HepG2 (cell line): Measurements from ENCODE around the gene AMER1. TPM values are rescaled to one million over a fixed set of nuclear protein-coding genes. Genes with fewer than 3 reads are reported as not detected.

Experiments
- CHCHD3 ChIP-seq: sonication (generic); formaldehyde crosslinking; IDR thresholded peaks from 2 replicates; pipeline ENCODE4 v1.8.0; 2022; ENCODE audit warnings: mild to moderate bottlenecking, missing genetic modification reagents, moderate library complexity
- IKZF5 ChIP-seq: IDR thresholded peaks from 2 replicates; pipeline ENCODE4 v1.6.1; 2018; ENCODE audit warnings: missing genetic modification reagents, mild to moderate bottlenecking, missing compliant biosample characterization
- NFYC ChIP-seq: IDR thresholded peaks from 2 replicates; pipeline ENCODE4 v1.6.1; 2016; ENCODE audit warnings: missing genetic modification reagents, missing compliant biosample characterization
- POLR2G ChIP-seq: fragments of 200-400 bp; formaldehyde crosslinking; IDR thresholded peaks from 2 replicates; pipeline ENCODE4 v1.6.1; 2018; ENCODE audit warnings: mild to moderate bottlenecking, low read depth, low read length, moderate library complexity
- TRIM22 ChIP-seq: fragments of 450-650 bp; IDR thresholded peaks from 2 replicates; pipeline ENCODE4 v1.6.1; 2017
- ZNF512 ChIP-seq: sonication (generic); formaldehyde crosslinking; IDR thresholded peaks from 2 replicates; pipeline ENCODE4 v1.4.0; 2020; ENCODE audit warnings: mild to moderate bottlenecking, missing genetic modification reagents
- ZNF770 ChIP-seq: sonication (generic); formaldehyde crosslinking; IDR thresholded peaks from 2 replicates; pipeline ENCODE4 v1.5.0; 2020; ENCODE audit warnings: mild to moderate bottlenecking, missing genetic modification reagents
- polyA plus RNA-seq, 8 experiments: library from polyadenylated mRNA; depleted of rRNA in 3 of 8; stranded (reverse) in 7 of 8; unstranded in 1 of 8; fragments of >200 nt; fragmentation: Illumina TruSeq in 4 of 8; extraction: Trizol in 4 of 8; gene quantifications; 2 replicates each; pipeline versions ENCODE4 v1.2.1 to v1.2.3, GENCODE V29; 2011 to 2016; ENCODE audit warnings: low read depth in 4 of 8, missing spikeins in 1 of 8, mixed read lengths in 1 of 8; ENCODE audit not compliant: insufficient read depth in 1 of 8
- total RNA-seq, 5 experiments: library from RNA; depleted of rRNA; stranded (reverse); fragments of >200 nt; fragmentation: Illumina TruSeq; extraction: Trizol; gene quantifications; 2 replicates each; pipeline ENCODE4 v1.2.3, GENCODE V29; 2016; ENCODE audit warnings: low read depth in 1 of 5

The AMER1 gene
- total and polyA plus RNA-seq, 2 of the 13 experiments (the other 11 are each of a cell fraction or from before 2014, with no cell fraction given), result 2.8 to 10.8 TPM

GRCh38 chrX:64205735-64206501 lies 410 bp upstream of the AMER1 start (continued):
- TF ChIP-seq ZNF512, result no peak
- peak; percentile 88 for TF ChIP-seq NFYC
- TF ChIP-seq TRIM22, result no peak
- 0 out of 2 replicates have a peak, but pooled peaks have one; percentile 18 for TF ChIP-seq ZNF770 (CRISPR knock-in tag)
- TF ChIP-seq IKZF5 (CRISPR knock-in tag), result 0 out of 2 replicates have a peak, but pooled peaks have one; percentile 15
- TF ChIP-seq POLR2G, result peak; percentile 77
- no peak for TF ChIP-seq CHCHD3 (CRISPR knock-in tag)
